NCI-H1930 (cell line): ENCODE data around the gene ARMC9.
A peak's percentile ranks its signal among the peaks of the same experiment; 100 is the strongest.
"Not testable (repeated sequence)": the region's sequence is repeated elsewhere in the genome, so short reads cannot be mapped to it uniquely, and the experiment has no call there.

Source experiments
- DNase-seq, 2 experiments: peaks; one replicate each; lab custom pipeline; 2025; lab: John Stamatoyannopoulos, UW

The ARMC9 gene

GRCh38 chr2:231198291-231199173 lies at the start of gene ARMC9:
Gene ARMC9, plus strand, starts transcription at chr2:231198631. Its CDS starts 7,608 bp downstream, at chr2:231206239.
- peak; percentile 60 to 78 for DNase-seq

GRCh38 chr2:231152800-231153557 lies 45.5 kb upstream of the ARMC9 start:
- no peak for DNase-seq

GRCh38 chr2:231159306-231159705 lies 39.1 kb upstream of the ARMC9 start:
- no peak for DNase-seq

GRCh38 chr2:231160701-231161100 lies 37.7 kb upstream of the ARMC9 start:
- DNase-seq, result no peak

GRCh38 chr2:231161252-231161839 lies 37.1 kb upstream of the ARMC9 start:
- DNase-seq, result no peak

- DNase-seq, result no peak
Measured at GRCh38 chr2:231161877-231162329, 36.5 kb upstream of the ARMC9 start.

GRCh38 chr2:231163011-231163410 lies 35.4 kb upstream of the ARMC9 start:
- DNase-seq, result no peak

GRCh38 chr2:231163414-231164095 lies 34.9 kb upstream of the ARMC9 start:
- DNase-seq, result no peak

- no peak for DNase-seq
Measured at GRCh38 chr2:231167745-231168459, 30.5 kb upstream of the ARMC9 start.

GRCh38 chr2:231168460-231169139 lies 29.8 kb upstream of the ARMC9 start:
- no peak for DNase-seq

- no peak for DNase-seq
Measured at GRCh38 chr2:231169488-231169887, 28.9 kb upstream of the ARMC9 start.

- DNase-seq, result no peak
Measured at GRCh38 chr2:231170055-231170454, 28.4 kb upstream of the ARMC9 start.

GRCh38 chr2:231172025-231172424 lies 26.4 kb upstream of the ARMC9 start:
- DNase-seq, result no peak

GRCh38 chr2:231174211-231174651 lies 24.2 kb upstream of the ARMC9 start:
- no peak for DNase-seq

GRCh38 chr2:231176066-231176465 lies 22.4 kb upstream of the ARMC9 start:
- no peak for DNase-seq

- no peak for DNase-seq
Measured at GRCh38 chr2:231177156-231178025, 21.0 kb upstream of the ARMC9 start.

- not testable (repeated sequence) for DNase-seq
Measured at GRCh38 chr2:231178805-231179204, 19.6 kb upstream of the ARMC9 start.

- no peak for DNase-seq
Measured at GRCh38 chr2:231181860-231182512, 16.4 kb upstream of the ARMC9 start.

GRCh38 chr2:231182513-231182899 lies 15.9 kb upstream of the ARMC9 start:
- no peak for DNase-seq
